CD4-positive, alpha-beta T cell treated with Interleukin-2 at 100 ng/mL for 4 hours (primary cell): ENCODE measurements around the gene DSTYK.
"Not testable (repeated sequence)": the region's sequence is repeated elsewhere in the genome, so short reads cannot be mapped to it uniquely, and the experiment has no call there.

Experiments used
- DNase-seq: peaks from one replicate; pipeline ENCODE4 v3.0.0-alpha.2; 2020; ENCODE audit warnings: low spot score

Gene DSTYK

DNA sequence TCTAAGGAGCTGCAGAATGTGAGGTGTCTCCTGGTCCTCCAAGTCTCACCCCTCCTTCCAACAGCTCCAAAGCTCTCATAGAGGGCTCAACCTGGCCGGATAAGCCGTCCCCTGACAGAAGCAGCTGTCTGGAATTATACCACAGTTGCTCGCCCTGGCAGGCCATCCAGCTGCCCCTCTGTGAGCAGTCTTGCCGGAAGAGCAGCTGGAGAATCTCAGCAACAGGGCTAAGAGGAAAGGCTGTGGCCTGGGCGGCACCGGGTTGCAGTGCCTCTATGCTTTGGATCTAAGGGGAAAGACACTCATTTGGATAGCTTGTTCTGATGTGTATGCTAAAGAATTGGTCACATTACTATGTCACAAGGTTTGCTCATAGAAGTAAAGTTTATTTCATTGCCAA lies 28.6 kb upstream of the DSTYK start:
- no peak for DNase-seq

DNA sequence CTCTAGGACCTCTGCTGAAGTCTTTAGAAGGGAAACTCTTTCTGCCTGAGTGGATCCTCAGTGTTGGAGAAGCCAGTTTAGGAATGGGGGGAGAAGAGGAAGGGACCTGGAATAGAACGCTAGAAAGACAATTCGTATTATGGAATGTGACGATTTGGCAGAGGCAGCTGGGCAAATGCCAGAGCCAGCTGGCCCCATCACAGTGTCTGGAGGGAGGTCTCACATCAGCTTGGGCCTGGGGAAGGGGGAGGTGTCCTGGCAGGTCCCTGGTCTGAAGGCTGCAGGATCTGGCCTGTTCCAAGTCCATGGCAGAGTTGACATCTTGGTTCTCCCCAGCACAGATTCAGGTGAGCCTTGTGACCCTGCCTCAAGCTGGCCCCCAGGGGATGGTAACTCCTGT lies 27.6 kb upstream of the DSTYK start:
- DNase-seq, result no peak

DNA sequence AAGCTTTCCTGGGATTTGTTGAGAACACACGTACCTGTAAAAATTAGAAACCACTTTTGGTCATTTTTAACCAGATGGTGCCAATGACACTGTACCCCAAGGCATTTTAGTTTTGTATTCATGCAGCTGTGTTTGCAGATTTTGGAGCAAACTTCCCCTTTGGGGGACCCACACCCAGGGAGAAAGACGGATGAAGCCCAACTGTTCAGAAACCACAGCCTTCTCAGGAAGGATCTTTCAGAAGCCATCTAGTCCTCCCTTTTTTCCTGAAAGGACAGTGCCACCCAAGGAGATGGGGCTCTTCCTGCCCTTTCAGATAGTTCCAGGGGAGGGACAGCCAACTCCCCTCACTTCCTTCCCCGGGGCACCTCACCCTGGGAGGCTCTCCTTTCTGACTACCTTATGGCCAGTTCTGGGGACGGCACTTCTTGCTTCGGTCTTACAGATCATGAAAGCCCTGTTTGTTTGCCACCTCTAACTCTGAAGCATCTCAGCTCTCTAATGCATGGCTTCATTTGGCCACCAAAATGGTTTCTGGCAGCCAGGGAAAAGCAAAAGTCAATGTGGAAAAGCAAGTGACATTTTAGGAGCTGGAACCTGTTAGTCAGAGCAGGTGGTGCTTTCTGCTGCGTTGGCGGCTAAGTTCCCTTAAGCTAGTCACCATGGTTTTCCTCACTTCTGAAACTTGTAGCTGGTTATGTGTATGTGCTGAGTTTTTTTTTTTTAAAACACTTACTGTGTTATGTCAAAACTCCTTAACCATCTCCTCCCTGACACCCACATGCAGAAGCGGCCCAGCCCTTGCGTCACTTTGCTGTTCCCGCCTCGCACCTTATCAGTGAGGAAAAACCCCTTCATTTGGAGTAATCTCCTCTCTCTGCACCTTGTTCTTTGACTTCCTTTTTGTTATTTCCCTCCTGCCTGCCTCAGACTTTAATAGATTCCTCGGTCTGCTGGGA lies 26.3 kb upstream of the DSTYK start:
- DNase-seq, result no peak

DNA sequence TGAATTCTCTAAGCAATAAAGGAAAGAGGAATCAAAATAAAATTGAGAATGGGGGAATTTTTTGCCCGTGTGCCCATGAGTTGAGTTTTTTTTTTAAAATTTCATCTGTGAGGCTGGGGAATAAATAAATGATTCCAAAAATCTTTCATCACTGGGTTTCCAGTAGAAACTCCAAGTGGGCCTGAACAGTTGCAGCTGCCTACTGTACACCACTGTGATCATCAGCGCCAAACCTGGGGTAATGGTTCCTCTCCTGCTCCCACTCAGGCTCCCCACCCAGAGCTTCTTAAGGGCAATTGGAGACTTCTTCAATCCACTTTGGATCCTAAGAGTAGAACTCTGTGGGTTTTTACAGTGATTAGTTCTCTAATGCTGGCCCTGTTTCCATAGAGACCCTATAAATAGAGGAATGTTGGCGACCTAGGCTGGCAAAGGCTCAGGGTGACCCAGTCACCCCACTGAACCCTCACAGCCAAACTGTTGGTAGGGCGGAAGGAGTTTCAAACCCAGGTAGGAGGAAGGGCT lies 25.5 kb upstream of the DSTYK start:
- DNase-seq, result no peak

DNA sequence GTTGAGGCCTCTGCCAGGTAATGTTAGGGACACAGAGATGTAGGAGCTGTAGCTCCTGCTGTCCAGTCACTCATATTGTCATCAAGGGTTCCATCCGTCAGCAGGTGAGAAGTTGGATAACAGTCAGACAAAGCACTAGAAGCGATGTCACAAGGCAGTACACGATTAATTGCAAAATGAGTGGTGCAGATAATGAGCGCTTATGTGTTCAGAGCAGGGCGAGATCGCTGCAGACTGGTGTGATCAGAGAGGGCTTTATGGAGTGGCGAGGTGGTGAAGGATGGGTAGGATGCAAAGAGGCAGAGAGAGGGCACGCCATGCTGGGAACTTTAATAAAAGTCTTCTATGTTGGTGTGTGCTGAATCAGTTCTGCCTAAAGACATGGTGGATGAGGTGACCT lies 25.0 kb upstream of the DSTYK start:
- DNase-seq, result no peak

DNA sequence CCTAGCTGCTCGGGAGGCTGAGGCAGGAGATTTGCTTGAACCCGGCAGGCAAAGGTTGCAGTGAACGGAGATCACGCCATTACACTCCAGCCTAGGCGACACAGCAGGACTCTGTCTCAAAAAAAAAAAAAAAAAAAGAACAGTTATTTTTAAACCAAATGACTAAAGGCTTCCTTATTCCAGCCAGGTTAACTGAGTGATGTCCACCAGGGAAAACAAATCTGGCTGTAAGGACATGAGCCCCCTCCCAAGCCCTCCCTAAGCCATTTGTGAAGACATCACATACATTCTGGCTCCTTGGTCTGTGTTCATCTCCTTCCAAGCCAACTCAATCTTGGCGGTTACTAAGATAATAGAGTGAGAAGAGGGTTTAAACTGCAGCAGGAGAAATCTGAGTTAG lies 24.4 kb upstream of the DSTYK start:
- DNase-seq, result no peak

DNA sequence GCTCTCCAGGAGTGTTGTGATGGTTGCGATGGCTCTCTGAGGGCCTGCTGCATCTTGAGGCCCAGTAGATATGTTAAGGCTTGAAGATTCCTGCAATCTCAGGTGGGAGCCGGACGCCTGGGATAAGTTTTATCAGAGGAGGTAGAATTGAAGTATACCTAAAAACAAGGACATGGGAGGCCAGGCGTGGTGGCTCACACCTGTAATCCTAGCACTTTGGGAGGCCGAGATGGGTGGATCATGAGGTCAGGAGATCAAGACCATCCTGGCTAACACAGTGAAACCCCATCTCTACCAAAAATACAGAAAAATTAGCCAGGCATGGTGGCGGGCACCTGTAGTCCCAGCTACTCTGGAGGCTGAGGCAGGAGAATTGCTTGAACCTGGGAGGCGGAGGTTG lies 22.5 kb upstream of the DSTYK start:
- not testable (repeated sequence) for DNase-seq

DNA sequence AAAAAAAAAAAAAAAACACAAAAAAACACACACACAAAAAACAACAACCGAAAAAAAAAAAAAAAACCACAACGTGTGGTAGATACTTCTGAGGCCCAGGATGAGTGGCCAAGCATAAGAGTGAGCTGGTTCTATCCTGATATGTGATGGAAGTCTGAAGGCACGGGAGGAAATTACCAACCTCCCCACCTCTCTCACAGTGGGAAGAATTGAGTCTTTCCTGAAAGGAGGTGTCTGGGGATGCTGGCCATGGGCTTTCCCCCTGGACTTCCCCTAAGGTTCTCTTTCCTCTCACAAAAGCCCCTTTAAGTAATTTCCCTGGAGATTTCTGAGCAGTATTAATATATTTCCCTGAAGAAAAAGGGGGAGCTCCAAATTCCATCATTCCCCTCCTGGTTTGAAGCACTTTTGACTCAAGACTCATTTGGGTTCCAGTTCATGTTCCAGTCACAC lies 21.5 kb upstream of the DSTYK start:
- DNase-seq, result no peak

DNA sequence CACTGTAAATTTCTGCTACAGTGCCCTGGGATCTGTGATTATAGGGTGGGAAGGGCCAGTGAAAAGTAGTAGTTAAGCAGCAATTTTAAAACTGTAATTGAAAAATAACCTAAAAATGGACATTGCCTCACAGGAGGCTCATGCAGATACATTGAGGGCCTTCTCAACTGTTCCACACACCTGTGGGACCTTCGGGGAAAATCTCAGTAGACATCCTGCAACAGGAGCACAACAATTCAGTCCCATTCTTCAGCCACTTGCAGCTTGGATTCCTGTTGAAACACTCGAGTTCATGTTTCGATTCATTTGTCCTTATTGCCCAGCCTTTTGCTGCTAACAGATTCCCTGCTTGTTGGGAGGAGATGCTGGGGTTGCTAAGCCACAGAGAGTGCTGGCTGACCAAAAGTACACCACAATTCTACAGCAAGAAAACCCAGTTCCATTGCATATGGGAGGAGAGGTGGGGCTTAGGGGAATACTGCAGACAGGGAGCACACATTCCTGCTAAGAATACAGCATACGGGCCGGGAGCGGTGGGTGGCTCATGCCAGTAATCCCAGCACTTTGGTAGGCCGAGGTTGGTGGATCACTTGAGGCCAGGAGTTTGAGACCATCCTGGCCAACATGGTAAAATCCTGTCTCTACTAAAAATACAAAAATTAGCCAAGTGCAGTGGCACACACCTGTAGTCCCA lies 20.8 kb upstream of the DSTYK start:
- DNase-seq, result no peak

DNA sequence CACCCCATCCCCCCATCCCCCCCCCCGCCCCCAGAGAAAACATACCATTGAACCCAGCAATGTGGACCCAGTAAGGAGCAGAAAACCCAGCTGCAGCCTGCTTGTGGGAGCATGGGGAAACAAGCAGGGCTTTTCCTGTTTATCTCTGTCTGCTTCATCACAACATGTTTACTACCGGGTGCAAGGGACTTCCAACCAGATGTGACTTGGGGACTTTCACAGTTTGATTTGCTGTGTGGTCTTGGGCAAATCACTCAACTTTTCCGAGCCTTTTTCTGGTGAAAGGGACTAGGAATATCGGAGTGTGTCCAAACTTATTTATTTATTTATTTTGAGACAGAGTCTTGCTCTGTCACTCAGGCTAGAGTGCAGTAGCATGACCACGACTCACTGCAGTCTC lies 19.5 kb upstream of the DSTYK start:
- DNase-seq, result no peak

DNA sequence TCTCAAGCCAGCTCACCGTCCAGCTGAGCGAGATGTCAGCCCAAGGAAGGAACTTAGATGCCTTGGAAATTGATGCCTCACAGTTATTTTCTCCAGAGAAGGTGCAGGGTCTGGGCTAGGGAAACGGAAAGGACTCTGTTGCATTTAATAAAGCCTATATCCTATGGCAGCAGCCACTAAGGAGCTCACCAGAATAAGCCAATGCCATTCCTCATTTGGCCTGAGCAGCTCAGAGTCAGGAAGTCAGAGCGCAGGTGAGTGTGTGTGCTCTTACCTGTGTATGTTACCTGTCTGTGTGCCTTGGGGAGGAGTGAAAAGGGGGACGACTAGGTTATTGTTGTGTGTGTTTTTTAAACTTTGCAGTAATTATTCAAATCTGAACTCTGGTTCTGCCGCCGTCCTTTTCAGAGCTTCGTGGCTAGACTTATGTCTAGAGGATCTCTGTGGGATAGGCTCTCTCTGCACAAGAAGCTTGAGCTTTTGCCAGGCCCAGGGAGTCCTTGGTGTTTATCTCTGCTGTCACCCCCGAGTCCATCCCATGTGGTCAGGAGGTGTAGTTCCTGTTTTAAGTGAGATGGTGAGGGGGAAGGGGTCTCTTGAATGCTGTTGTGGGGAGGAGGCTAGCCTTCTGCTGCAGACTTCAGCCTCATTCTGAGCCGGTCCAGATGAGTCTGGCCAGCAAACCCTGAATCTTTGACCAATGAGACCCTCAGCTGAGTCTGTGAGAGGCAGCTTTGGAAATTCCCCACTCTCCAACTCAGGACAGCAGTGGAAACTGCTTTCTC lies 18.6 kb upstream of the DSTYK start:
- DNase-seq, result no peak

DNA sequence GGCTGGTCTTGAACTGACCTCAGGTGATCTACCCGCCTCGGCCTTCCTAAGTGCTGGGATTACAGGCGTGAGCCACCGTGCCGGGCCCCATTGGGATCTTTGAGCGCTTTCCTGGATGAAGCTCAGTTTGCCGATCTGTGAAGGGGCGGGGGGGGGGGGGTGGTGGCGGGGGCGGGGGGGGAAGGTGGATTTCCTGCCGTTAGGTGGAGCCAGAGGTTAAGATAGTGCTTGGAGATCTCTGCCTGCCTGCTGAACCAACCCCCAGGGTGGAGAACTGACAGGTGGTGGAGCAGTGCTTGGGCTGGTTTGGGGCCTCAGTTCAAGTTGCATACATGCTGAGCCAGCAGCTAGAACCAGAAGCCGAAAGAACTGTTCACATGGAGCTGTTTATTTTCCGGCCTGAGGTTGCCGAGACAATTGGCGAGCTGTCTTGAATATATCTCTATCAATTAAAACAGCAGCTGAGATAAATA lies 17.9 kb upstream of the DSTYK start:
- peak; percentile 71 for DNase-seq

DNA sequence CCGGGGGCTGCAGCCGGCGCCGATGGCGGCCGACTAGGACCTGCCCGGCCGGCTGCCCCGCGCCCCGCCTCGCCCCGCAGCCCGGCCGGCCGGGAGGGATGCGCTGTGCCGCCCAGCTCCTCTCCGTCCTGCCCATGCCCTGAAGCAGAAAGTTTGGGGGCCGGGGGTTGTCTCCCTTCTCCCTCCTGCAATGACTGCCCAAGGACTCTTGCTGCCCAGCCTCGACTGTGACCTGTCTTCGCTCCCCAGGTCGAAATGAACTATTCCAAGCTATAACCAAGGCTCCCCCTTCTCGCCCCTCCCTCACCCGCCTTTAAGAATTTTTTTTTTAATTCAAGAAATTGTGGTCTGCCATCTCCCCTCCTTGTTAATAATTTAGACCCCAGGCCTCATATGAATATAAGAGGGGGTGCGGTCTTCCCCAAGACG lies 16.6 kb upstream of the DSTYK start:
- DNase-seq, result no peak

DNA sequence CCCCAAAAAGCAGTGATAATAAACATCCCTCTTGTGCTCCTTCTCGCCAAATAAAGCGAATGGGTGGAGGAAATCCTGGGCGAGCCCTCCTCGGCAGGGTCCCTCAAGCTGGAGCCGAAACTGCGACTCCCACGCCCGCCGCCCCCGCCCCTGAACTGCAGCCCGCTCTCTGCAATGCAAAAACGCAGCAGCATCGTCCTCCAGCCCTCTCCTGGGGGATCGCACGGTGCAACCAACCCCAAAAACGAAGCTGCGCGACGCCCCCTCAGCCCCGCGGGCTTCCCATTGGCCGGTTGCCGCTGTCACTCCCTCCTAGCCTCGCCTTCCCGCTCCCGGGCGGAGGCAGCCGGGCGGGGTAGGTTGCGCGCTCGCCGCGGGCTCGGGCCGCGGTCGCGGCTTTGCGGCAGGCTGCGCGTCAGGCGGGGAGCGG lies 16.1 kb upstream of the DSTYK start, which contains the start of gene TMCC2:
TMCC2 (plus strand) TSS at position 363 of the 430 bp plus-strand sequence. CDS start 619 bp downstream, outside the sequence.
- peak; percentile 77 for DNase-seq

DNA sequence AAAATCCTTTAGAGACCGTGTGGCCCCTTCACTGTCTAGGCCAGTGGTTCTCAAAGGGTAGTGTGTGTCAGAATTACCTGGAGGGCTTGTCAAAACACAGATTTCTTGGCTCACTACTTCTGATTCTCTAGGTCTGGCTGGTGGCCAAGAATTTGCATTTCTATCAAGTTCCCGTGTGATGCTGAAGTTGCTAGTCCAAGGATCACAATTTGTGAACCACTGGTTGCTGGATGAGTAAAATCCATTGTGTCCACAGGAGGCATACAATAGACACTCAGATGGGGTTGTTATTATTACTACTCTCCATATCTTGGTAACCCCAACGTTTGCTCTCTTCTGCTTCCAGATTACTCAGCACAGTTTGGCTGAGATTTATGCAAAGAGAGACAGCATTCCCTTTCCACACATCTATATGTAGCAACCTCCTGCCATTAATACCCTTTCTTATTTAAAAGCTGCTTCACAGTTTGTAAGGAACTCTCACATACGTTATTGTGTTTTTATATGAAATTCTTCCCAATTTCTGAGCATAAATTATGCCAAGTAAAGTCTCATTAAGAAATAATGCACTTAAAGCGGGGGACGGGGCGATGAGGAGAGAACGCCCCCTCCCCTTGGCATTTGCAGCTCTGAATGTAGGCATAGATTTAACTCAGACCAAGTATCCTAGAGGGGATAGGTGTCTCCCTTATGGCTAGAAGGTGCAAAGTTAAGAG lies 15.5 kb upstream of the DSTYK start:
- no peak for DNase-seq

DNA sequence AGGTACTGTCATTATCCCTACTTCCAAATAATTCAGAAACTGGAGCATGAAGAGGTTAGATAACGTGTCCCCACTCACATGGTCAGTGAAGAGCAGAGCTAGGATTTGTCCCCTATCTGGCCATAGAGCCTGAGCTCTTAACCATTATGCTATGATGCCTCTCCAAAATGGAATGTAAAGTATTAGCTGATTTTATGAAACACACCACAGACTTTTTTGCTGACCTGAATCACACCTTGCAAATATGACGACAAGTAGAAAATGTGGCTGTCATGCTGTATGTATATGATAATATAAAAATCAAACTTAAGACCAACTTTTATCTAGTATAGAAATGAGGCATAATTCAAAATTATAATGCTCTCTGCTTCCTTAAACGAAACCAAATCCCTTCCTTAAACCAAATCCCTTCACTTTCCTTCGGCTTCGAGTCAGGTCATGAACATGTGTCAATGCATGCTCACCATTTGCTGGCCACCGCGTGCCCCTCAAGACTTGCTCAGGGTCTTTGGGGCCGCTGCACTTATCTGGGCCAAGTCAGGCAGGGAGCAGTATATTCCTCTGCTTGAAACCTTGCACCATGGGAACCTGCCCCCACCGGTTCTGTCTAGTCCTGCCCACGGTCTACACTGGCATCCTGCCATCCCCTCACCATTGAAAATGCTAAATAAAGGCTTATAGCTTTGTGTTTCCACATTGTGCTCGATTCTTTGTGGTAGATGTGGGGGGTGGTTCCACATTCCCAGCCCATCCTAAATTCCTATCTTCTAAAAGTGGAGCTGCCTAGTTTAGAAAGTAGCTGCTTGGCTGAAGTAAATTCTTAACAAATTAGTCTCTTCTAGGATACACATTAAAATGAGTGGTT lies 14.6 kb upstream of the DSTYK start:
- DNase-seq, result no peak

DNA sequence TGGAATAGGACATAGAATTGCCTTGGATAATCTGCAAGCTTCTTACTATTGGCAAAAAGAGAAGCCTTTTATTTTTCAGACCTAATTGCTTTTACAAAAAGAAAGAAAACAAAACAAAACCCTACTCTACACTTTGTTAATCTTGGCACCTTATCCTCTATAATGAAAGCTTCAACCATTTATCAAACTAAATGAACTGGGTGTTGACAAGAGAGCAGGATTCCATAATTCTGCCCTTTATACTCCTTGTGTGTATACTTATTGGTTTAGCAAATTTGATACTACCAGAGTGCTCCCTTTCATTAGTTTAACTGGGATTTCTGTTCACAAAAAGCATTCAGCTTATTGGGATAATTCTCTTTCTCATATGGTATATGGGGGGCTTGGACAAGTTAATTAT lies 13.2 kb upstream of the DSTYK start:
- no peak for DNase-seq

DNA sequence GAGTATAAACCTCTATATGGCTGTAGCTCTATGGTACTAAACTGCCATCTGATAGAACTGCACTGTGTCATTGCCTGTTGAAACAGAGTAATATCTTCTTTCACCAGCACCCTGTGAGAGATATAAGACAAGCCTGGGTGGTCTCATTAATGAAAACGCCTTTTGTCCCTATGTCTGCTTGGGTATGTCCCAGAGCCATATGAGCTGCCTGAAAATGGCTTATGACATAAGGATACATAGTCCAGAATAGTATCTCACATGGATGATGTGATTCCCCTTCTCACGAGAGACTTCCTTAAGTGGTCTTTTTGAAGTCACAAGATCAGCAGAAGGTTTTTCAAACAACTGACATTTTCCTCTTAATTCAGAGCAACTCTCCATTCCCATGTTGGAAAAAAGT lies 8.9 kb upstream of the DSTYK start:
- DNase-seq, result no peak

DNA sequence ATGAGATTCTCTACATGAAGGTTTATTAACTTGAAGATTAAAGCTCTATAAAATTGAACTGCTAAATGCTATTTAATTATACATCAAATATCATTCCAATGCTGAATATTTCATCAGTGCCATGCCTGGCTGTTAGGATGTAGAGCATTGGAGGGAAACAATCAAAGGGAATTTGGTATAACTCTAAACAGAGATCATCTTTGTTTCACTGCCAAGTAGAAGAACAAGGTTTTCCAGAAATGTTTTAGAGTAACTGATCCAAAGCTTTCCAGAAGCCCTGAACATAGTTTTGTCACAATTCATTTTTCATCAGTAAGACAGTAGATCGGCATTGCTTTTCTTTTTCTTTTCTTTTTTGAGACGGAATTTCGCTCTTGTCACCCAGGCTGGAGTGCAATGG lies 5.9 kb upstream of the DSTYK start:
- DNase-seq, result no peak

DNA sequence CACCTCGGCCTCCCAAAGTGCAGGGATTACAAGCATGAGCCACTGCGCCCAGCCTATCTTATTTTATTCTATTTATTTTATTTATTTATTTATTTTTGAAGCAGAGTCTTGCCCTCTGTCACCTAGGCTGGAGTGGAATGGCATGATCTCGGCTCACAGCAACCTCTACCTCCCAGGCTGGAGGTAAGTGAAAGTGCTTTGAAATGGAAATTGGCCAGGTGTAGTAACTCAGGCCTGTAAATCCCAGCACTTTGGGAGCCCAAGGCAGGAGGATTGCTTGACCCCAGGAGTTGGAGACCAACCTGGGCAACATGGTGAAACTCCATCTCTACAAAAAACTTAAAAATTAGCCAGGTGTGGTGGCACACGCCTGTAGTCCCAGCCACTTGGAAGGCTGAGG lies 5.1 kb upstream of the DSTYK start:
- no peak for DNase-seq
